HepG2 (cell line): ENCODE results near the gene SLC4A2. TPM values are rescaled to one million over a fixed set of nuclear protein-coding genes. Genes with fewer than 3 reads are reported as not detected.

Source experiments
- ARID2 ChIP-seq: sonication (generic); formaldehyde crosslinking; IDR thresholded peaks from 2 replicates; pipeline ENCODE4 v1.8.1; 2022; ENCODE audit warnings: mild to moderate bottlenecking, missing genetic modification reagents, borderline replicate concordance
- BORCS8-MEF2B ChIP-seq: sonication (generic); formaldehyde crosslinking; IDR thresholded peaks from 2 replicates; pipeline ENCODE4 v1.8.0; 2022; ENCODE audit warnings: mild to moderate bottlenecking, missing genetic modification reagents
- FOXA1 ChIP-seq, 2 experiments: fragments of 450-650 bp in 1 of 2; sonication (generic) in 1 of 2; formaldehyde crosslinking in 1 of 2; IDR thresholded peaks; 2 replicates each; pipeline versions ENCODE4 v1.4.0 to v1.6.1; 2016 to 2020; ENCODE audit warnings: missing genetic modification reagents in 1 of 2
- FOXP4 ChIP-seq: sonication (generic); formaldehyde crosslinking; IDR thresholded peaks from 2 replicates; pipeline ENCODE4 v1.4.0; 2020; ENCODE audit warnings: missing genetic modification reagents
- GABPB1 ChIP-seq: IDR thresholded peaks from 2 replicates; pipeline ENCODE4 v1.6.1; 2016; ENCODE audit warnings: mild to moderate bottlenecking, missing genetic modification reagents, moderate library complexity, missing compliant biosample characterization
- NFE2 ChIP-seq: sonication (generic); formaldehyde crosslinking; IDR thresholded peaks from 2 replicates; pipeline ENCODE4 v1.4.0; 2020; ENCODE audit warnings: missing genetic modification reagents
- NFYB ChIP-seq: sonication (generic); formaldehyde crosslinking; IDR thresholded peaks from 2 replicates; pipeline ENCODE4 v1.4.0; 2020; ENCODE audit warnings: missing genetic modification reagents
- PRPF4 ChIP-seq: fragments of 200-400 bp; formaldehyde crosslinking; IDR thresholded peaks from 2 replicates; pipeline ENCODE4 v1.6.1; 2016; ENCODE audit warnings: low read length, low read depth; ENCODE audit not compliant: poor library complexity, severe bottlenecking
- RBFOX2 ChIP-seq: fragments of 200-400 bp; formaldehyde crosslinking; IDR thresholded peaks from 2 replicates; pipeline ENCODE4 v1.6.1; 2017; ENCODE audit warnings: low read depth, mild to moderate bottlenecking, low read length
- RFX3 ChIP-seq: IDR thresholded peaks from 2 replicates; pipeline ENCODE4 v1.6.1; 2016; ENCODE audit warnings: missing biosample characterization, missing genetic modification reagents
- SIN3A ChIP-seq: IDR thresholded peaks from 2 replicates; pipeline ENCODE4 v1.6.1; 2011; ENCODE audit warnings: low read depth, mild to moderate bottlenecking, control low read depth, low read length, borderline replicate concordance
- SOX6 ChIP-seq, 2 experiments: fragments of 450-650 bp in 1 of 2; sonication (generic) in 1 of 2; formaldehyde crosslinking in 1 of 2; IDR thresholded peaks; 2 replicates each; pipeline versions ENCODE4 v1.4.0 to v1.6.1; 2017 to 2020; ENCODE audit warnings: antibody characterized with exemption in 1 of 2, mild to moderate bottlenecking in 1 of 2, missing genetic modification reagents in 1 of 2
- SRSF1 ChIP-seq: fragments of 200-400 bp; formaldehyde crosslinking; optimal IDR thresholded peaks from 2 replicates; pipeline ENCODE3; 2017; ENCODE audit warnings: mild to moderate bottlenecking, low read depth, low read length, moderate library complexity
- YY1 ChIP-seq: IDR thresholded peaks from 2 replicates; pipeline ENCODE4 v1.6.1; 2011; ENCODE audit warnings: low read length, low read depth, moderate library complexity, mild to moderate bottlenecking; ENCODE audit not compliant: insufficient read depth, insufficient replicate concordance
- ZNF672 ChIP-seq: sonication (generic); formaldehyde crosslinking; IDR thresholded peaks from 2 replicates; pipeline ENCODE4 v1.8.1; 2022; ENCODE audit warnings: missing genetic modification reagents
- ZNF703 ChIP-seq: sonication (generic); formaldehyde crosslinking; IDR thresholded peaks from 2 replicates; pipeline ENCODE4 v1.5.1; 2020; ENCODE audit warnings: missing genetic modification reagents, mild to moderate bottlenecking, moderate library complexity, borderline replicate concordance
- ZNF772 ChIP-seq: sonication (generic); formaldehyde crosslinking; IDR thresholded peaks from 2 replicates; pipeline ENCODE4 v1.5.0; 2020; ENCODE audit warnings: mild to moderate bottlenecking, missing genetic modification reagents
- ZSCAN20 ChIP-seq: sonication (generic); formaldehyde crosslinking; IDR thresholded peaks from 2 replicates; pipeline ENCODE4 v1.4.0; 2020; ENCODE audit warnings: missing genetic modification reagents, mild to moderate bottlenecking, borderline replicate concordance
- polyA plus RNA-seq, 8 experiments: library from polyadenylated mRNA; depleted of rRNA in 3 of 8; stranded (reverse) in 7 of 8; unstranded in 1 of 8; fragments of >200 nt; fragmentation: Illumina TruSeq in 4 of 8; extraction: Trizol in 4 of 8; gene quantifications; 2 replicates each; pipeline versions ENCODE4 v1.2.1 to v1.2.3, GENCODE V29; 2011 to 2016; ENCODE audit warnings: low read depth in 4 of 8, missing spikeins in 1 of 8, mixed read lengths in 1 of 8; ENCODE audit not compliant: insufficient read depth in 1 of 8
- total RNA-seq, 5 experiments: library from RNA; depleted of rRNA; stranded (reverse); fragments of >200 nt; fragmentation: Illumina TruSeq; extraction: Trizol; gene quantifications; 2 replicates each; pipeline ENCODE4 v1.2.3, GENCODE V29; 2016; ENCODE audit warnings: low read depth in 1 of 5
- TF ChIP-seq, protein P1 (sequence below): sonication (generic); formaldehyde crosslinking; conservative IDR thresholded peaks from 2 replicates; pipeline ENCODE4 v1.8.0; 2022; ENCODE audit warnings: mild to moderate bottlenecking, moderate library complexity, missing genetic modification reagents

The SLC4A2 gene
- total and polyA plus RNA-seq, 2 of the 13 experiments (the other 11 are each of a cell fraction or from before 2014, with no cell fraction given): 51.9 to 73.4 TPM

GRCh38 chr7:151057989-151058780 is 1.2 kb upstream of the SLC4A2 start (continued):
- TF ChIP-seq ARID2: 0 out of 2 replicates have a peak, but pooled peaks have one; percentile 36
- TF ChIP-seq, protein P1, sequence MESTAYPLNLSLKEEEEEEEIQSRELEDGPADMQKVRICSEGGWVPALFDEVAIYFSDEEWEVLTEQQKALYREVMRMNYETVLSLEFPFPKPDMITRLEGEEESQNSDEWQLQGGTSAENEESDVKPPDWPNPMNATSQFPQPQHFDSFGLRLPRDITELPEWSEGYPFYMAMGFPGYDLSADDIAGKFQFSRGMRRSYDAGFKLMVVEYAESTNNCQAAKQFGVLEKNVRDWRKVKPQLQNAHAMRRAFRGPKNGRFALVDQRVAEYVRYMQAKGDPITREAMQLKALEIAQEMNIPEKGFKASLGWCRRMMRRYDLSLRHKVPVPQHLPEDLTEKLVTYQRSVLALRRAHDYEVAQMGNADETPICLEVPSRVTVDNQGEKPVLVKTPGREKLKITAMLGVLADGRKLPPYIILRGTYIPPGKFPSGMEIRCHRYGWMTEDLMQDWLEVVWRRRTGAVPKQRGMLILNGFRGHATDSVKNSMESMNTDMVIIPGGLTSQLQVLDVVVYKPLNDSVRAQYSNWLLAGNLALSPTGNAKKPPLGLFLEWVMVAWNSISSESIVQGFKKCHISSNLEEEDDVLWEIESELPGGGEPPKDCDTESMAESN (CRISPR knock-in tag): peak; percentile 80
- peak; percentile 45; the same call in 1 of the 2 replicates for TF ChIP-seq ZSCAN20 (CRISPR knock-in tag)
- no peak for TF ChIP-seq ZNF672 (CRISPR knock-in tag)
- no peak for TF ChIP-seq ZNF703 (CRISPR knock-in tag)
- TF ChIP-seq ZNF772: no peak
- TF ChIP-seq BORCS8-MEF2B (CRISPR knock-in tag): no peak
- TF ChIP-seq FOXP4: no peak
- TF ChIP-seq NFYB (CRISPR knock-in tag): no peak; the same call in none of the 2 replicates
- peak; percentile 67 for TF ChIP-seq RBFOX2
- no peak for TF ChIP-seq NFE2 (CRISPR knock-in tag)
- peak; percentile 72 for TF ChIP-seq YY1
- no peak for TF ChIP-seq SRSF1
- peak; percentile 97 for TF ChIP-seq GABPB1
- TF ChIP-seq RFX3 (CRISPR knock-in tag): no peak
- no peak for TF ChIP-seq SOX6 (IDR thresholded peaks at IDR 0.05)
- peak; percentile 70 for TF ChIP-seq SOX6 (CRISPR knock-in tag; IDR thresholded peaks at IDR 0.05)
- no peak for TF ChIP-seq FOXA1 (IDR thresholded peaks at IDR 0.05)
- no peak for TF ChIP-seq FOXA1 (CRISPR knock-in tag; IDR thresholded peaks at IDR 0.05)
- no peak for TF ChIP-seq PRPF4
- peak; percentile 66; the same call in 1 of the 2 replicates for TF ChIP-seq SIN3A
